ENCODE results near the gene IPO5. TPM values are rescaled to one million over a fixed set of nuclear protein-coding genes. Genes with fewer than 3 reads are reported as not detected.

Gene IPO5
- total RNA-seq, 1 donor from 2014 or later = 83.6 TPM

- Histone ChIP-seq H3K9me3 (no peaks in the 10 kb centered on the region), H3K4me3 (no peak overlapping the region), H3K27ac (no peak overlapping the region), H3K36me3 (no peaks in the 10 kb centered on the region), H3K4me1 (no peaks in the 10 kb centered on the region), H3K27me3 (ENCODE audit: low read depth) (no peaks in the 10 kb centered on the region)
- intact Hi-C loops (cut with DNase I) = no loop called here
- ATAC-seq = no peak
- no peak for TF ChIP-seq CTCF (IDR thresholded peaks at IDR 0.05)
- no peak for DNase-seq
These were observed 14.5 kb downstream of the IPO5 start for GRCh38 chr13:97967948-97968347.

- Histone ChIP-seq H3K36me3 (no peaks in the 10 kb centered on the region), H3K4me1 (peaks cover 8% of the 10 kb centered on the region), H3K4me3 (no peak overlapping the region), H3K27me3 (ENCODE audit: low read depth) (no peaks in the 10 kb centered on the region), H3K9me3 (no peaks in the 10 kb centered on the region), H3K27ac (no peak overlapping the region)
- DNase-seq (no peak), ATAC-seq (no peak)
- intact Hi-C loops (cut with DNase I) = no loop called here
- no peak for TF ChIP-seq CTCF (IDR thresholded peaks at IDR 0.05)
These were observed 18.0 kb downstream of the IPO5 start for GRCh38 chr13:97971519-97971918.

- ATAC-seq (no peak), DNase-seq (no peak)
- no peak for TF ChIP-seq CTCF (IDR thresholded peaks at IDR 0.05)
- Histone ChIP-seq H3K36me3 (no peaks in the 10 kb centered on the region), H3K4me3 (no peak overlapping the region), H3K4me1 (peaks cover 27% of the 10 kb centered on the region), H3K27ac (no peak overlapping the region), H3K27me3 (ENCODE audit: low read depth) (no peaks in the 10 kb centered on the region), H3K9me3 (no peaks in the 10 kb centered on the region)
- intact Hi-C loops (cut with DNase I) = no loop called here
These were observed 21.3 kb downstream of the IPO5 start for GRCh38 chr13:97974773-97975172.

- no peaks in the 10 kb centered on the region for H3K27me3 ChIP-seq (ENCODE audit: low read depth)
- ATAC-seq (no peak), DNase-seq (no peak)
- H3K4me1 ChIP-seq = peaks cover 27% of the 10 kb centered on the region
- H3K36me3 ChIP-seq = no peaks in the 10 kb centered on the region
- no peak for TF ChIP-seq CTCF (IDR thresholded peaks at IDR 0.05)
- intact Hi-C loops (cut with DNase I) = no loop called here
- H3K4me3 ChIP-seq = peak overlapping the region; percentile 82
- H3K27ac ChIP-seq = peak overlapping the region; percentile 94
- no peaks in the 10 kb centered on the region for H3K9me3 ChIP-seq
These were observed 21.9 kb downstream of the IPO5 start for GRCh38 chr13:97975280-97975847.

GRCh38 chr13:97975848-97976609, 22.6 kb downstream of the IPO5 start:
- intact Hi-C loops (cut with DNase I) = no loop called here
- DNase-seq (peak; percentile 93), ATAC-seq (peak; percentile 99)
- peak overlapping the region; percentile 82 for H3K4me3 ChIP-seq
- H3K9me3 ChIP-seq = no peaks in the 10 kb centered on the region
- no peak for TF ChIP-seq CTCF (IDR thresholded peaks at IDR 0.05)
- H3K4me1 ChIP-seq = peaks cover 27% of the 10 kb centered on the region
- peak overlapping the region; percentile 94 for H3K27ac ChIP-seq
- no peaks in the 10 kb centered on the region for H3K36me3 ChIP-seq
- no peaks in the 10 kb centered on the region for H3K27me3 ChIP-seq (ENCODE audit: low read depth)
